ENCODE results near the gene TPRG1L.

The TPRG1L gene

DNA sequence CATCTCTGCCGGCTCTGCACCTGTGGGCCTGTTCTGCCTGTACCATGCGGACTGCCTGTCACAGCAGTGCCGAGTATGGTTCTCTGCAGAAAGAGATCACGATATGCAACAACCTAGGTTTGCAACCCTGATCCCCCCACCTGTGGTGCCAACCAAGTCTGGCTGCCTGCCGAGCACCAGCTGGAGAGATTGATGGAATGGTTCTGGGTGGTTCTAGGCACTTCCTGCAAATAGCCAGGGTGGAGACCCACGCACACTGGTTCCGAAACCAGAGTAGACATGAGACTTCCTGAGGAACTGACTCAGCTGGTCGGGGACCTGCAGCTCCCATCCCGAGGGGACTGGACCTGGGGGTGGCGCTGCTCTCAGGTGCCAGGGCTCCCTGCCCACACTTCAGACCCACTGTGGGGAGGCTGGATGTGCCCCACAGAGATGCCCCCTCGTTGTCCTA, 5.4 kb downstream of the TPRG1L start:
- H3K4me3 ChIP-seq (IDR thresholded peaks at IDR 0.05; ENCODE audit: insufficient read depth, low read depth, low read length) = no peak overlapping the region
- H3K9ac ChIP-seq = no peak overlapping the region
- H3K4me2 ChIP-seq = no peak overlapping the region
- H3K27ac ChIP-seq = no peak overlapping the region
- no peak overlapping the region for H2AFZ ChIP-seq (ENCODE audit: low read depth)
- no peaks in the 10 kb centered on the region for H4K20me1 ChIP-seq (ENCODE audit: insufficient read depth)
- no peaks in the 10 kb centered on the region for H3K79me2 ChIP-seq (ENCODE audit: insufficient read depth, low read depth)
- no peaks in the 10 kb centered on the region for H3K4me1 ChIP-seq (ENCODE audit: low read depth, poor library complexity, severe bottlenecking)
- H3K36me3 ChIP-seq (ENCODE audit: insufficient read depth) = no peaks in the 10 kb centered on the region
- TF ChIP-seq, protein P1, sequence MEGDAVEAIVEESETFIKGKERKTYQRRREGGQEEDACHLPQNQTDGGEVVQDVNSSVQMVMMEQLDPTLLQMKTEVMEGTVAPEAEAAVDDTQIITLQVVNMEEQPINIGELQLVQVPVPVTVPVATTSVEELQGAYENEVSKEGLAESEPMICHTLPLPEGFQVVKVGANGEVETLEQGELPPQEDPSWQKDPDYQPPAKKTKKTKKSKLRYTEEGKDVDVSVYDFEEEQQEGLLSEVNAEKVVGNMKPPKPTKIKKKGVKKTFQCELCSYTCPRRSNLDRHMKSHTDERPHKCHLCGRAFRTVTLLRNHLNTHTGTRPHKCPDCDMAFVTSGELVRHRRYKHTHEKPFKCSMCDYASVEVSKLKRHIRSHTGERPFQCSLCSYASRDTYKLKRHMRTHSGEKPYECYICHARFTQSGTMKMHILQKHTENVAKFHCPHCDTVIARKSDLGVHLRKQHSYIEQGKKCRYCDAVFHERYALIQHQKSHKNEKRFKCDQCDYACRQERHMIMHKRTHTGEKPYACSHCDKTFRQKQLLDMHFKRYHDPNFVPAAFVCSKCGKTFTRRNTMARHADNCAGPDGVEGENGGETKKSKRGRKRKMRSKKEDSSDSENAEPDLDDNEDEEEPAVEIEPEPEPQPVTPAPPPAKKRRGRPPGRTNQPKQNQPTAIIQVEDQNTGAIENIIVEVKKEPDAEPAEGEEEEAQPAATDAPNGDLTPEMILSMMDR (conservative IDR thresholded peaks at IDR 0.05; ENCODE audit: low read depth, low read length) = no peak
- H3K27me3 ChIP-seq (ENCODE audit: insufficient read depth, low read depth) = no peaks in the 10 kb centered on the region

DNA sequence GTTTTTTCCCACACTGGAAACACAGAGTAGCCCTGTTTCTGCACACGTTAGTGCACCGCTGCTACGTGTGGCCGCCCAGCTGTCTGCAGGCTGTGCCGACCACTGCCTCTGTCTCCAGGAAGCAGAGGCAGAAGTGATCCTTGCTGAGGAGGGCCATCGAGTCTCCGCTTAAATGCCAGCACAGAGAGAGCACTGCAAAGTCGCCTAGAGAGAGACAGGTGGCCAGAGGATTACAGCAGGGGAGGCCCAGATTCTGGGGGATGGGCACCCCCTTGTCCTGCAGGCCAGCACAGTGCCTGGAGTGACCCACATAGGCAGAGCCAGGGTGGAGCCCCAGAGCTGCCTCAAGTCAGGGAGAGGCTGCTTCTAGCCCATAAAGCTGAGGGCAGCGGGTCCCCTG, 6.1 kb downstream of the TPRG1L start:
- TF ChIP-seq, protein P1 (conservative IDR thresholded peaks at IDR 0.05; ENCODE audit: low read depth, low read length) = no peak
- Histone ChIP-seq H3K27ac (no peak overlapping the region), H3K36me3 (ENCODE audit: insufficient read depth) (no peaks in the 10 kb centered on the region), H3K9ac (no peak overlapping the region), H3K4me1 (ENCODE audit: low read depth, poor library complexity, severe bottlenecking) (no peaks in the 10 kb centered on the region), H2AFZ (ENCODE audit: low read depth) (no peak overlapping the region), H3K4me2 (no peak overlapping the region), H3K4me3 (IDR thresholded peaks at IDR 0.05; ENCODE audit: insufficient read depth, low read depth, low read length) (no peak overlapping the region), H3K27me3 (ENCODE audit: insufficient read depth, low read depth) (no peaks in the 10 kb centered on the region), H3K79me2 (ENCODE audit: insufficient read depth, low read depth) (no peaks in the 10 kb centered on the region), H4K20me1 (ENCODE audit: insufficient read depth) (no peaks in the 10 kb centered on the region)

DNA sequence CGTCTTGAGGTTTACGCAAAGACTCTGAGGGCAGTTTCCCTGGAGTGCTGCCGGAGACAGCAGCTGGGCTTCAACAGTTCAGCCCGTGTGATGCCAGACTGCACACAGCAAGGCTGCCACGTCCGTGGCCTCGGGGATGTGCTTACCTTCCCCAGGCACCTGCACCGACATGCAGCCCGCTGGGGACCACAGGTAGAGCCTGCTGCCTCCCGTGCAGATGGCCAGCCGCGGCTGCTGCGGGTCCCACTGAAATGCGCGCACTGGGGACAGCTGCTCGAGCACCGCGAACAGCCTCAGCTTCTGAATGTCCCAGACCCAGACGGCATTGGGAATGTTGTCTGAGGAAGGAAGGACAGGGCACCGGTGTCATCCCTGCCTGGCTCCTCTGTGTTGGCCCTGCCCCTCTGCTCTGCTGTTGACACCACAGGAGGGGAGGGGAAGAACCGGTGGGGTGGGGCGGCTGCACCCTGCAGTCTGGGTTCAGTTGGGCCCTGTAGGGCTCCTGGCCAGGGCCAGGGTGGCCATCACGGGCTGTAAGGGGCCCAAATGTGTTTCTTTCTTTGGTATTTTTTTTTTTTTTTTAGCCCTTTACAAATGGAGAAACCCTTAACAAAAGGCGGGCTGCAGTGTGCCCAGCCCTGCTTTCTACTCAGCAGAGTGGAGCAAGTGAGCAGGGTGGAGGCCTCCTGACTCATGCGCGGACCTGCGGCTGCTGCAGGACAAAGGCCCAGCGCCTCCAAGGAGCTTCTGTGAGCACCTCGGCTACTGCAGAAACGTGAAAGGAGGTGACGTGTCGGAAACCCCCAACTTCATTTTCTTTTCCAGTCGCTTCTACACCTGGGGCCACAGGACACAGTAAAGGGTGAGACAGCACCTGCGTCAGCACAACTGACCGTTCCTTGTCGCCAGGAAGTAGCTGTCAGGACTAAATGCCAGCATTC, 6.8 kb downstream of the TPRG1L start:
- TF ChIP-seq, protein P1 (conservative IDR thresholded peaks at IDR 0.05; ENCODE audit: low read depth, low read length) = no peak
- no peak overlapping the region for H3K9ac ChIP-seq

DNA sequence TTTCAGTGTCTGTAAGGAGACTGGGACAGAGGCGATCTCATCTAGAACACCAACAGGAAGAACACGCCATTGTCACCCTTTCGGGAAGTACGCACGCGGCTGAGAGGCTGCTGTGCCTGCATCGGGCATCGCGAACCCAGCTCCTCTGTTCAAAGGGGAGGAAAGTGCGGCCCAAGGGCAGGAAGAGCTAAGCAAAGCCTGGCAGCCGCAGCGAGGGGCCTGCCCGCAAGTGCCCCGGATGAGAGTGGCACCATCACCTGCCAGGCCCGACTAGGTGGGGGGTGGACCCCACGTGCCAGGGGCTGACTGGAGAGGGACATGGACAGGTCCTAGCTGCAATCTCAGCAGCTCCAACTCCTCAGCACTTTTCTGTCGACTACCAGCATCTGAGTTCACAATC, 7.5 kb downstream of the TPRG1L start:
- no peaks in the 10 kb centered on the region for H3K4me1 ChIP-seq (ENCODE audit: low read depth, poor library complexity, severe bottlenecking)
- H4K20me1 ChIP-seq (ENCODE audit: insufficient read depth) = no peaks in the 10 kb centered on the region
- H3K27me3 ChIP-seq (ENCODE audit: insufficient read depth, low read depth) = no peaks in the 10 kb centered on the region
- H2AFZ ChIP-seq (ENCODE audit: low read depth) = no peak overlapping the region
- no peak overlapping the region for H3K27ac ChIP-seq
- TF ChIP-seq, protein P1 (conservative IDR thresholded peaks at IDR 0.05; ENCODE audit: low read depth, low read length) = no peak
- H3K4me3 ChIP-seq (IDR thresholded peaks at IDR 0.05; ENCODE audit: insufficient read depth, low read depth, low read length) = no peak overlapping the region
- H3K9ac ChIP-seq = no peak overlapping the region
- no peaks in the 10 kb centered on the region for H3K79me2 ChIP-seq (ENCODE audit: insufficient read depth, low read depth)
- H3K4me2 ChIP-seq = no peak overlapping the region
- H3K36me3 ChIP-seq (ENCODE audit: insufficient read depth) = no peaks in the 10 kb centered on the region

More for the DNA sequence above, 6.8 kb downstream of the TPRG1L start:
- Histone ChIP-seq H3K4me2 (no peak overlapping the region), H3K27me3 (ENCODE audit: insufficient read depth, low read depth) (no peaks in the 10 kb centered on the region), H3K4me1 (ENCODE audit: low read depth, poor library complexity, severe bottlenecking) (no peaks in the 10 kb centered on the region), H4K20me1 (ENCODE audit: insufficient read depth) (no peaks in the 10 kb centered on the region), H3K36me3 (ENCODE audit: insufficient read depth) (no peaks in the 10 kb centered on the region), H2AFZ (ENCODE audit: low read depth) (no peak overlapping the region), H3K27ac (no peak overlapping the region), H3K79me2 (ENCODE audit: insufficient read depth, low read depth) (no peaks in the 10 kb centered on the region), H3K4me3 (IDR thresholded peaks at IDR 0.05; ENCODE audit: insufficient read depth, low read depth, low read length) (no peak overlapping the region)
